Lung (tissue), 5 donors: ENCODE results near the gene PPP5C. TPM values are rescaled to one million over a fixed set of nuclear protein-coding genes. Genes with fewer than 3 reads are reported as not detected.

Experiments
- polyA plus RNA-seq, 2 donors: library from polyadenylated mRNA; stranded (reverse); fragments of 200-250 nt; gene quantifications; one replicate each; pipeline ENCODE4 v1.2.1, GENCODE V29; 2013
- small RNA-seq: library from RNA; depleted of rRNA; stranded (forward); fragments of <200 nt; gene quantifications from one replicate; pipeline ENCODE3, GENCODE V24; 2014; ENCODE audit warnings: low replicate concordance
- total RNA-seq, 2 donors: library from RNA; depleted of rRNA in 1 of 2; stranded (reverse); fragments of >200 nt in 1 of 2; gene quantifications; one replicate each; pipeline ENCODE4 v1.2.1, GENCODE V29; 2014 to 2021
- donor health status: Bipolar disorder and iron deficiency.
- donor health status: healthy.
- donor health status: DM: yes; HTN: yes; CAD: no.

The PPP5C gene
- total and polyA plus RNA-seq, 4 donors: 48.5 to 69.8 (median 54.6) TPM

Small RNA genes within 50 kb of the gene (small RNA-seq; reads per million reads assigned to genes)
- gene RNU6-924P: not detected

Other genes starting within 250 kb of the PPP5C start
- not detected for gene IGFL3, start 222.4 kb upstream of the PPP5C start, total RNA-seq
- not detected for gene IGFL3, start 222.4 kb upstream of the PPP5C start, polyA plus RNA-seq
- gene IGFL2, start 198.8 kb upstream of the PPP5C start, total RNA-seq: not detected
- gene IGFL2, start 198.8 kb upstream of the PPP5C start, polyA plus RNA-seq: not detected
- not detected for gene IGFL1, start 117.3 kb upstream of the PPP5C start, total RNA-seq
- not detected for gene IGFL1, start 117.3 kb upstream of the PPP5C start, polyA plus RNA-seq
- 100 to 1,000 TPM in 1 of 2 donors, 10 to 100 TPM in 1; 85.5 to 315 TPM for gene HIF3A, start 50.0 kb upstream of the PPP5C start, total RNA-seq
- 10 to 100 TPM; 24.1 to 41.3 TPM for gene HIF3A, start 50.0 kb upstream of the PPP5C start, polyA plus RNA-seq
- 10 to 100 TPM; 19.7 to 45.7 TPM for gene CCDC8, start 66.5 kb downstream of the PPP5C start, total RNA-seq
- 1 to 10 TPM; 3.9 to 6.2 TPM for gene CCDC8, start 66.5 kb downstream of the PPP5C start, polyA plus RNA-seq
- gene PNMA8C, start 81.8 kb downstream of the PPP5C start, total RNA-seq: 1 to 10 TPM in 1 of 2 donors, under 1 TPM in 1; 0.77 to 1.2 TPM
- gene PNMA8C, start 81.8 kb downstream of the PPP5C start, polyA plus RNA-seq: under 1 TPM; 0.04 to 0.17 TPM
- gene PNMA8A, start 124.5 kb downstream of the PPP5C start, total RNA-seq: 10 to 100 TPM in 1 of 2 donors, 1 to 10 TPM in 1; 8.4 to 13.1 TPM
- gene PNMA8A, start 124.5 kb downstream of the PPP5C start, polyA plus RNA-seq: 1 to 10 TPM in 1 of 2 donors, under 1 TPM in 1; 0.37 to 2.3 TPM
- gene PNMA8B, start 148.8 kb downstream of the PPP5C start, total RNA-seq: 1 to 10 TPM; 1.8 to 4.1 TPM
- under 1 TPM; 0.48 to 0.59 TPM for gene PNMA8B, start 148.8 kb downstream of the PPP5C start, polyA plus RNA-seq